ENCODE data around the gene SMTN.
"Not testable (repeated sequence)": the region's sequence is repeated elsewhere in the genome, so short reads cannot be mapped to it uniquely, and the experiment has no call there.

DNA sequence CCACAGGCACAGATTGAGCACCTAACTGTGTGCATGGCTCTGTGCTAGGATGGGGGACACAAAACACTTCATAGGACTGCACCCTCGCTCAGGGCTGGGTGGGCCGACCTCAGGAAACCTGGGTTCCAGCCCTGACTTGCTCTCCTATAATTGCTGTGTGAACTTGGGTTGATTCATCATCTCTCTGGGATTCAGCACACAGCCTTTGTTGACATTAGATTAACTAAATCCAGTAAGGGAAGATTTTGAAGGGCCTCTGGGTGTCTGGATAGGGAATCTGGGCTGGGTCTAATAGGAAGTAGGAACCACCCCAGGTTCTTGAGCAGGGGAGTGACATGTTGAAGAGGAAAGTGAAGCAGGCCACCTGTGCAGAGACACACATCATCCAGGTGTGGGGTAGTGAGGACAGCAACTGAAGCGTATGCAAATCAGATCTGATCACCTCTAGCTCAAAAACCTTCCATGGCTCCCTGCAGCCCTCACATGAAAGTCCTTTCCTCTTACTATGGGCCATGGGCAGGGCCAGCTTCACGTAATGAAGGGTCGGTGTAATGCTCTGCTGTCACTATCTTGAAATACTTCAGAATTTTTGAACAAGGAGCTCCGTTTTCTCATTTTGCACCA lies 11.3 kb upstream of the SMTN start:
- TF ChIP-seq, protein P1, sequence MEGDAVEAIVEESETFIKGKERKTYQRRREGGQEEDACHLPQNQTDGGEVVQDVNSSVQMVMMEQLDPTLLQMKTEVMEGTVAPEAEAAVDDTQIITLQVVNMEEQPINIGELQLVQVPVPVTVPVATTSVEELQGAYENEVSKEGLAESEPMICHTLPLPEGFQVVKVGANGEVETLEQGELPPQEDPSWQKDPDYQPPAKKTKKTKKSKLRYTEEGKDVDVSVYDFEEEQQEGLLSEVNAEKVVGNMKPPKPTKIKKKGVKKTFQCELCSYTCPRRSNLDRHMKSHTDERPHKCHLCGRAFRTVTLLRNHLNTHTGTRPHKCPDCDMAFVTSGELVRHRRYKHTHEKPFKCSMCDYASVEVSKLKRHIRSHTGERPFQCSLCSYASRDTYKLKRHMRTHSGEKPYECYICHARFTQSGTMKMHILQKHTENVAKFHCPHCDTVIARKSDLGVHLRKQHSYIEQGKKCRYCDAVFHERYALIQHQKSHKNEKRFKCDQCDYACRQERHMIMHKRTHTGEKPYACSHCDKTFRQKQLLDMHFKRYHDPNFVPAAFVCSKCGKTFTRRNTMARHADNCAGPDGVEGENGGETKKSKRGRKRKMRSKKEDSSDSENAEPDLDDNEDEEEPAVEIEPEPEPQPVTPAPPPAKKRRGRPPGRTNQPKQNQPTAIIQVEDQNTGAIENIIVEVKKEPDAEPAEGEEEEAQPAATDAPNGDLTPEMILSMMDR (IDR thresholded peaks at IDR 0.05) = not testable (repeated sequence)
- not testable (repeated sequence) for TF ChIP-seq POLR2A (IDR thresholded peaks at IDR 0.05); EP300 (IDR thresholded peaks at IDR 0.05; ENCODE audit: low read depth)
